HL-60 (cell line): ENCODE measurements around the gene CTNNA3.

ENCODE experiments used
- CTCF ChIP-seq: IDR thresholded peaks from one replicate; pipeline ENCODE4 v1.5.1; 2011; ENCODE audit warnings: low read length, control low read depth, inconsistent platforms; ENCODE audit not compliant: insufficient read depth
- POLR2AphosphoS5 ChIP-seq: IDR thresholded peaks from 2 replicates; pipeline ENCODE4 v1.6.1; 2012; ENCODE audit warnings: low read depth
- SPI1 ChIP-seq: IDR thresholded peaks from 2 replicates; pipeline ENCODE4 v1.6.1; 2012; ENCODE audit warnings: low read depth, mild to moderate bottlenecking, borderline replicate concordance

GRCh38 chr10:66283874-66284464, 1412.0 kb downstream of the CTNNA3 start:
- TF ChIP-seq CTCF (no peak), POLR2AphosphoS5 (no peak), SPI1 (no peak)
